ENCODE measurements around the gene HOXB4. TPM values are rescaled to one million over a fixed set of nuclear protein-coding genes. Genes with fewer than 3 reads are reported as not detected.

HOXB4 gene
- total RNA-seq, 1 experiment from 2014 or later = 2.0 TPM

DNA sequence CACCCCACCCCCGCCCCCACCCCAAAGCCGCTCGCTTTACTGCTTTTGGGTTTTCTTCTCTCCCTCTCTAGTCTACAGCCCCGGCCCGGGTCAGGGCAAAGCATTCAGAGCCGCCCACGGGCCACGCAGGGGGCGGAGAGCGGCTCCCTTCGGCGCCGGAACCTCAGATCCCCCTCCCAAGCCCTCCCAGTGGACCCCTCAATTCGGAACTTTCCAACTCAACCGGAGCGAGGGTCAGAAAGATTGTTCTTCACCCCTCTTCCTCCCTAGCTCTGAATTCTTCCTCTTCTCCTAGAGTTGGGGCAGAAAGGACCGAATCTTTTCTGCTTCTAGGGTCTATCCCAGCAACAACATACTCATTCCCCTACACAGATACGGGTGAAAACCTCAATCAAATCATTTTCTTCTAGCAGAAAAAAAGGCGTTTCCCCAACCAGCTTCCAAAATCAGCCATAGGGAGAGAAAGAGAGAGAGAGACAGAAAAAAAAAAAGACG, 34.2 kb downstream of the HOXB4 start:
- TF ChIP-seq CTCF (conservative IDR thresholded peaks at IDR 0.05) = no peak
- no peak for TF ChIP-seq EZH2 (IDR thresholded peaks at IDR 0.05; ENCODE audit: low read depth)
- Histone ChIP-seq H3K9me2 (ENCODE audit: insufficient read depth) (no peaks in the 10 kb centered on the region), H3K4me1 (replicated peaks; ENCODE audit: insufficient read depth) (no peaks in the 10 kb centered on the region), H2AFZ (no peak overlapping the region), H3K27me3 (ENCODE audit: insufficient read depth, low read depth) (no peaks in the 10 kb centered on the region), H3K36me3 (ENCODE audit: low read depth) (no peaks in the 10 kb centered on the region), H3K27ac (no peak overlapping the region), H3K4me3 (no peak overlapping the region), H3K9me3 (ENCODE audit: insufficient read depth, low read depth) (no peaks in the 10 kb centered on the region), H3F3A (ENCODE audit: insufficient read depth, low read depth) (peaks cover 7% of the 10 kb centered on the region; the same call in 1 of the 2 replicates), H4K20me1 (ENCODE audit: insufficient read depth) (no peaks in the 10 kb centered on the region), H3K4me2 (no peak overlapping the region), H3K79me2 (ENCODE audit: low read depth) (no peaks in the 10 kb centered on the region)
- CTCF ChIA-PET = no interaction called here
- BruUV-seq (replicated peaks) = no TSS peak
- intact Hi-C loops (cut with micrococcal nuclease; ENCODE audit: unreplicated experiment) = no loop called here
- DNase-seq = no peak
- POLR2A ChIA-PET (ENCODE audit: unreplicated experiment) = no interaction called here

- no peaks in the 10 kb centered on the region for H4K20me1 ChIP-seq (ENCODE audit: insufficient read depth)
- BruUV-seq (replicated peaks) = no TSS peak
- H3F3A ChIP-seq (ENCODE audit: insufficient read depth, low read depth) = peaks cover 7% of the 10 kb centered on the region; the same call in 1 of the 2 replicates
- no peaks in the 10 kb centered on the region for H3K9me3 ChIP-seq (ENCODE audit: insufficient read depth, low read depth)
- no peak for TF ChIP-seq CTCF (conservative IDR thresholded peaks at IDR 0.05)
- H3K4me3 ChIP-seq = no peak overlapping the region
- no peaks in the 10 kb centered on the region for H3K27me3 ChIP-seq (ENCODE audit: insufficient read depth, low read depth)
- intact Hi-C loops (cut with micrococcal nuclease; ENCODE audit: unreplicated experiment) = no loop called here
- ChIA-PET POLR2A (ENCODE audit: unreplicated experiment) (no interaction called here), CTCF (no interaction called here)
- no peaks in the 10 kb centered on the region for H3K36me3 ChIP-seq (ENCODE audit: low read depth)
- DNase-seq = no peak
- H3K4me1 ChIP-seq (replicated peaks; ENCODE audit: insufficient read depth) = no peaks in the 10 kb centered on the region
- H2AFZ ChIP-seq = no peak overlapping the region
- H3K9me2 ChIP-seq (ENCODE audit: insufficient read depth) = no peaks in the 10 kb centered on the region
- no peak overlapping the region for H3K4me2 ChIP-seq
- no peak overlapping the region for H3K27ac ChIP-seq
- no peaks in the 10 kb centered on the region for H3K79me2 ChIP-seq (ENCODE audit: low read depth)
These were observed 34.9 kb downstream of the HOXB4 start for GRCh38 chr17:48543107-48543853.

DNA sequence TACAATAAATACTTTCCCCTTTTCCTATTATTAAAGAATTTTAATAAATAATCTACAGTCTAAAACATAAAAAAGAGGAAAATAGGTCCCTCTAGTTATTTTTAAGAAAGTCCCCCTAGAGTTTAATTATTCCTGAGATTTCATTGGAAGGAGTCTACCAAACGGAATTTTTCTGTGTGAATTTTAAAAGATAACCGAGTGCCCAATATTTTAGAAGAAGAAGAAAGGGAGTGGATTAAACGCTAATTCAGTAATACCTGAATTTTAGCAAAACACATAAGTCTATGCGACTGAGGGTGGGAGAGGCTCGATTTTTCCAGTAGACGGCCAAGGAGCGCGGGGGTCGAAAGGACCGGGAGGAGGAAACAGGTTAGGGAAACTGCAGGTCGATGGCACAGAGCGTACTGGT, 35.4 kb downstream of the HOXB4 start:
- H2AFZ ChIP-seq = no peak overlapping the region
- H3K36me3 ChIP-seq (ENCODE audit: low read depth) = no peaks in the 10 kb centered on the region
- no peaks in the 10 kb centered on the region for H3K27me3 ChIP-seq (ENCODE audit: insufficient read depth, low read depth)
- POLR2A ChIA-PET (ENCODE audit: unreplicated experiment) = no interaction called here
- no peaks in the 10 kb centered on the region for H4K20me1 ChIP-seq (ENCODE audit: insufficient read depth)
- DNase-seq = no peak
- H3F3A ChIP-seq (ENCODE audit: insufficient read depth, low read depth) = peaks cover 8% of the 10 kb centered on the region; the same call in 1 of the 2 replicates
- H3K4me2 ChIP-seq = no peak overlapping the region
- no peaks in the 10 kb centered on the region for H3K4me1 ChIP-seq (replicated peaks; ENCODE audit: insufficient read depth)
- H3K4me3 ChIP-seq = no peak overlapping the region
- CTCF ChIA-PET = no interaction called here
- no TSS peak for BruUV-seq (replicated peaks)
- no peak overlapping the region for H3K27ac ChIP-seq
- H3K9me2 ChIP-seq (ENCODE audit: insufficient read depth) = no peaks in the 10 kb centered on the region
- intact Hi-C loops (cut with micrococcal nuclease; ENCODE audit: unreplicated experiment) = no loop called here
- H3K9me3 ChIP-seq (ENCODE audit: insufficient read depth, low read depth) = no peaks in the 10 kb centered on the region
- no peak for TF ChIP-seq CTCF (conservative IDR thresholded peaks at IDR 0.05)
- no peak for TF ChIP-seq EZH2 (IDR thresholded peaks at IDR 0.05; ENCODE audit: low read depth)
- no peaks in the 10 kb centered on the region for H3K79me2 ChIP-seq (ENCODE audit: low read depth)

All from PC-9 (cell line).